Cerebellar nuclear complex (tissue), 1 donor: ENCODE data around the gene FKBP6.
"Not testable (repeated sequence)": the region's sequence is repeated elsewhere in the genome, so short reads cannot be mapped to it uniquely, and the experiment has no call there.

ENCODE experiments used
- DNase-seq, 2 experiments: peaks; one replicate each; lab custom pipeline; 2025; lab: John Stamatoyannopoulos, UW

Gene FKBP6

DNA sequence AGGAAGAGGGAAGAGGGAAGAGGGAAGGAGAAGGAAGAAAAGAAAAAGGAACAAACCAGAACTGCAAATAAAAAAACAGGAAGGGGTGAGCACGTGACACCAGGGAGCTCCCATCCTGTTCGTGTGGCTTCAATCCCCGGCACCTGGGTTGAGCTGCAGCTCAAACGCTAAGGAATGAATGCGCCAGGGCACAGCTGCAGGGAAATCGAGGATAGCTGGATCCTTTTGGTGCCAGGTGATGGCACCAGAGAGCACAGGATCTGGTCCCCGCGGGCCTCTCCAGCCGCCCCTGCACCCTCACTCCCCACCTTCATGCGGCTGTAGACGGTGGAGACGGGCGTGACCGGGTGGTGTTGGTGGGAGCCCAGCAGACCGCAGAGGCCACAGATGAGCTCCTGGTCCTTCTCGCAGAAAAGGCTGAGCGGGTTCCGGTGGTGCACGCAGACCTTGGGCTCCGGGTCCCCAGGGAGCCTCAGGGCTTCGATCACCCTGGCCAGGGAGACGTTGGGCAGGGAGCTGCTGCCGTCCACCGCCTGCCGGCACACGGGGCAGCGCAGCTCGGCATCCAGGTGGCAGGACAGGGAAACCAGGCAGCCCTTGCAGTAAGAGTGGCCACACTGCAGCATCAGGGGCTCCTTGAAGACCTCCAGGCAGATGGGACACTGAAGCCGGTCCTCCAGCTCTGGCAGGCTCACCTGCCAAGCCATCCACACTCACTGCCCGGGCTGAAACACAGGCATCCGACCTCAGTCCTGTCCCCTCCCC, 3.7 kb upstream of the FKBP6 start:
- not testable (repeated sequence) for DNase-seq

DNA sequence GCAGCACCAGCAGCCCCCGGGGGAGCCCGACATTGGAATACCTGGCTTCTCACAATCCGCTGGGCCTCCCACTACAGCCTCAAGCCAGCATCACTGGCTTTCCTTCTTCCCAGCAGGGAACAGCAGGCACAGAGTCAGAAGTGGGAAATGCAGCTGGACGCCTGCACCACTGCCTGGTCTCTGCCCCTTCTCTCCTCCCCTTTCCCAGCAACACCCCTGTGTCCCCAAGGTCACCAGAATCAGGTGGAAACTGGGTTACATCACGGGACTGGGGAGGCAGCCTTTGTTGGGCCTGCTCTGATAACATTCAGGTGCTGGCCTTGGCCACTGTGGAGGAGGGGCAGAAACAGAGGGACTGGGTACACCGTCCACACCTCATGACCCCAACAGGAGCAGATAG, 2.5 kb upstream of the FKBP6 start:
- DNase-seq, result not testable (repeated sequence)

DNA sequence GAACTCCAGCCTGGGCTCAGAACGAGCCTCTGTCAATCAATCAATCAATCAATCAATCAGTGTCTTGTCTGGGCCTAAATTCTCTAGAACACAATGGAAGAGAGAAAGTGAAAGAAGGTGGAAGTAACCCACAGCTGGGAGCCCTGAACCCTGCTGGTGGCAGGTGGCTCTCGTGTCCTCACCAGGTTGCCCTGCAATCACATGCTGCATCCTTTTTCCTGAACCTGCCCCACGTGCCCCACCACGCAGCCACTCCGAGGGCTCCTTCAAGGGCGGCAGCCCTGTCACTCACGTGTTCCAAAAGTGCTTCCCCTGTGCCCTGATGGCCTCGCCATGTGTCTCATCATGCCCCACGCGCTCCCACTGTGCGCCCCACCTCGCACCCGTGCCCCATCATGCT, 512 bp upstream of the FKBP6 start:
- not testable (repeated sequence) for DNase-seq

DNA sequence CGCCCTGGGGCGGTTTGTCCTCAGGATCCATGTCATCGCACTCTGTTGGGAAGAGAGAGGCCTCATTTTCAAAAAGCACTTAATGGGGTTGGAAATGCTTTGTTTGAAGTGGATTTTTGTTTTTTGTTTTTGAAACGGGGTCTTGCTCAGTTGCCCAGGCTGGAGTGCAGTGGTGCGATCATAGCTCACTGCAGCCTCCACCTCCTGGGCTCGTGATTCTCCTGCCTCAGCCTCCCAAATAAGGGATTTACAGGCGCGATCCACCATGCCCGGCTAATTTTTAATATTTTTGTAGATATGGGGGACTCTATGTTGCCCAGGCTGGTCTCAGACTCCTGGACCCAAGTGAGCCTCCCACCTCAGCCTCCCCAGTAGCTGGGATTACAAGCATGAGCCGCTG, 735 bp downstream of the FKBP6 start:
- no peak for DNase-seq

DNA sequence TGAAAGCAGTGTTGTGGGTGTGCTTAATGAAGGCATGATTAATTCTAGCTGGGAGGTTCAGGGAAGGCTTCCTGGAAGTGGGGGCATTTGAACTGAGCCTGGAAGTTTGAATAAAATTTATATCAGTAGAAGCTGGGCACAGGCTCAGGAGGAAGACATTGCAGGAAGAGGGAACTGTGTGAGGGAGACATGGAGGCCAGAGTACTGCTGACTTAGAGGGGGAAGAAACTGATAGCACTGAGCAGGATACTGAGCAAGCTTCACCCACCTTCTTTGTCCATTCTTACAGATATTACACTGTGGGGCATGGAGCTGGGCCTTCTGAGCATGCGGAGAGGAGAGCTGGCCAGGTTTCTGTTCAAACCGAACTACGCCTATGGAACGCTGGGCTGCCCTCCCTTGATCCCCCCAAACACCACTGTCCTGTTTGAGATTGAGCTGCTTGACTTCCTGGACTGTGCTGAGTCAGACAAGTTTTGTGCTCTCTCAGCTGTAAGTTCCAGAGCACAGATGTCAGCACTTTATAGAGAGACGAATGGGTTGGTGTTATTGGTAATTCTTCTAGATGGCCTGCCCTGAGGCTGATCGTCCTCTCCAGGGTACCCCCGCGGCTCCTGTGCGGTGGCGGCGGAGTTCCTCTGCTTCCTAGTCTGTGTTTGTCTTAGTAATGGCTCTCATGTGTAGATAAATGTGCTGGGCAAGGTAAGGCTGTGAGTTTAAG, 2.1 kb downstream of the FKBP6 start:
- no peak for DNase-seq

DNA sequence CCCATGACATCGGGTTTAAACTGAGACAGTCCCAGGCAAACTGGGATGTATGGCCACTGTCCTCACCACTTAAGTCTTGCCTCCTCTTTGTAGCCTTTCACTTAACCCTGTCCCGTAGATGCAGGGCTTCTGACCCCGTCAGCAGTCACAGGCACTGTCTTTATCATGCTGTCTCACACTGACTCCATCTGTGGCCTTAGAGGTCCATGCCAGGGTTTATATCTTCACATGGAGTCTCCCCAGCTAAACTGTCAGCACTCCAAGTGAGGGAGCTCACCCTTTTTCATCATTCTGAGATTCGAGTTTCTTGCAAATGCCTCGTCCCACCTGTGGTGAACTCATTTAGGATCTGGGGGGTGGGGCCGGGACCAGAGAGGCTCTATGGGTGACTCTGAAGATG, 2.8 kb downstream of the FKBP6 start:
- no peak for DNase-seq

DNA sequence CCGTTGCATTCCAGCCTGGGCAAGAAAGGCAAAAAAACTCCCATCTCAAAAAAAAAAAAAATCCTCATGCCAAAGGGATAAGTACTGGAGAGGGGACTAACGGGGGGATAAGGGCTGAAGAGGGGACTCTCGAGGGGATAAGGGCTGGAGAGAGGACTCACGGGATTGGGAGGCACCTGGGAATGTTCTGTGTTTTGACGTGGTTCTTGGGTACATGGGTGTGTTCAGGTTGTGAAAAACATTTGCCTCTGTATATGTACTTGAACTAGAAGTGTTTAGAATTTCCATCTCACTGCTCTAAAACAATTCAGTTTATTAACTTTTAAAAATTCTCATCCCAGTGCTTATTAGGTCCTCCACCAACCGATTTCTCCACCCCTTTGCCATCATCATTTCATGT, 4.5 kb downstream of the FKBP6 start:
- no peak for DNase-seq

DNA sequence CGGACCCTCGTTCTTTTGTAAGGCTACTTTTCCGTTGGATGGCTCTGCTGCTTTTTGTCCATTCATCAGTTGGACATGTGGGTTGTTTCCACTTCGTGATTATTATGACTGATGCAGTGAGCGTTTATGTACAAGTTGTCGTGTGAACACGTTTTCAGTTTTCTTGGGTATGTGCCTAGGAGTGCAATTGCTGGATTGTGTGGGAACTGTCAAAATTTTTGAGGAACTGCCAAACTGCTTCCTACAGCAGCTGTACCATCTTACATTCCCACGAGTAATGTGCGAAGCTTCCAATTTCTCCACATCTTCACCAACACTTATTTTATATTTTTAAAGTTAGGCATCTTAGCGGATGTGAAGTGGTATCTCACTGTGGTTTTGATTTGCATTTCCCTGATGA, 10.4 kb downstream of the FKBP6 start:
- DNase-seq, result no peak

DNA sequence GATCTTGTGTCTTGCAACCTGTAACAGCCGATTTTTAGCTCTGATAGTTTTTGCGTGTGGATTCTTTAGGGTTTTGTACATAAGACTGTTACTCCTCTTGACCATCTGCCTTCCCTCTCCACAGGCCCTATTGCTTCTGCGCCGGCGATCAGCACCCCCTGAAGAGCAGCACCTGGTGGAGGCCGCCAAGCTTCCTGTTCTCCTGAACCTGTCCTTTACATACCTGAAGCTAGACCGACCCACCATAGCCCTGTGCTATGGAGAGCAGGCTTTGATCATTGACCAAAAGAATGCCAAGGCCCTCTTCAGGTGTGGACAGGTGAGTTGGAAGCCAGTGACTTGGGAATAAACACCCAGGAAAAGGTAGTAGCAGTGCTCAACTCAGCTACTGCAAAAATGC, 12.6 kb downstream of the FKBP6 start:
- no peak for DNase-seq

DNA sequence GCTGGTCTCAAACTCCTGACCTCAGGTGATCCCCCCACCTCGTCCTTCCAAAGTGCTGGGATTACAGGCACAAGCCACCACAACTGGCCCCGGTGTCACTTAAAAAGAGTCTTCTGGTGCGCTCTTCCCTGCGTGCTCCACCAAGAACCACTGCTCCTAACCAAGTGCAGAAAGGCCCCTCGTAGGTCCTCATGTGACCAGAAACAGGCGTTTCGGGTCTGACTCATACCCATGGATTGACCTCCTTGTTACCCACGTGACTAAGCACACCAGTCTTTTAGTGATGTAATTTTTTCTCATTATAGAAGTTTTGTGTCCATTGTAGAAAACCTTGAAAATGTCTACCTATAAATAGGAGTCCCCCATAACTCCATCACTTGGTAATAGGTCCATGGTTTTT, 13.9 kb downstream of the FKBP6 start:
- DNase-seq, result no peak

DNA sequence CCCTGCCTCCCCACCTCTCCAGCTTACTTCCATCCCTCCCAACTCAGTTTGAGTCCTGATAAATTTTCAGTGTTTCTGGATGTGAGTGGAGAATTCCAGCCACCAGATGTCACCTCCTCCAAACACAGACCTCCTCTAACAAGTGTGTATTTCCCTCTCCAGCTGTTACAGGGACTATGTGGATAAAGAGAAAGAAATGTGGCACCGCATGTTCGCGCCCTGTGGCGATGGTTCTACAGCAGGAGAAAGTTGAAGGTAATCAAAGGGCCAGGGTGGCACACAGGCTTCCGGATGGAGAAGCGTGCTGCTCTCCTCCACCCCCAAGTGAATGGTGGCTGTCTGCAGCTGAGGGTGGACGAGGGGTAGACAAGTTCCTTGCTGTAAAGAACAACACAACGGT, 14.7 kb downstream of the FKBP6 start:
- no peak for DNase-seq

DNA sequence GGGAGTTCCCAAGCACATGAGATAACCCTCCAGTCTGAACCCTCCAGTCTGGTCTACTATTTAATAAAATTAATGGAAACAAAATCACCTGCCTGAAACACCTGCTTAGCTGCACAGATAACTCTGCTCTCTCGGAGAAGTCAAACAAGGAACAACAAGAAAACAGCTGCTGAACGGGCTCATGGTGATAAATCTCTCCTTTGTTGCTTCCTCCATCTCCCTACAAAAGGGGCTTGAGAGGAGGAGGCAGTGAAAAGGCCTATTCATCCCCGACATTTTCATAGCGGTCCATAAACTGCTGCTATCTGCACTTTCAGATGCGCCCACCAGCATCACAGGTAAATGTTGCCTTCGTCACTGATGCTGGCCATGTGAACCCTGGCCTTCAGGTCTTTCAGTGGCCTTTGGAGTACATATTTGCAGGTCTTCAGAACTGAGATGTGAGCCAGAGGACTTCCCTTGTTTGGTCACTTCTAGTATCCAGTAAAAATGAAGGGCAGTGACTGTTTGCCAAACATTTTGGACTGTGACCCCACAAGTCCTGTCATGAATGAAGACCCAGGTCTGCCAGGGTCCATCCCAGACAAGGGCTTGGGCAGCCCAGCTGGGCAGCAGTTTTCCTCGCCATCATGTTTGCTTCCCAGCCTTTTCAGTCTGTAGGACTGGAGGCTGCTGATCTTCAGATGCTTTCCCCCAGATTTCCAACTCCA, 15.9 kb downstream of the FKBP6 start:
- DNase-seq, result no peak

DNA sequence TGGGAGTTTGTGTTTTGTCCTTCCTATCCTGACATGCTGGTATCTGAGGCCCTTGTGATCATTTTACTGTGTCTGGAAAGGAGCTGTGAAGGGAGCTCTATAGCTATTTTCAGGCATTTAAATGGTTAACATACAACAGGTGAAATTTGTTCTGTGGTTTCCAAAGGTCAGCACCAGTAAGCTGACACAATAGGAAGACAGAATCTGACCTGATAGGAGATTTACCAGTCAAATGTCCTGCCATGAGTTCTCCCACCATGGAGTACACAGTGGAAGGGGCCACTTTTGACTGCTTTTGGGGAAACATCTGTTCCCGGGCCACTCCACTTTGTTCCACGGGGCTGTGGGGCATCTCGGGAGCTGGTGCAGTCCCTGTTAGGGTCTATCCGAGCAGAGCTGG, 17.6 kb downstream of the FKBP6 start:
- DNase-seq, result no peak

DNA sequence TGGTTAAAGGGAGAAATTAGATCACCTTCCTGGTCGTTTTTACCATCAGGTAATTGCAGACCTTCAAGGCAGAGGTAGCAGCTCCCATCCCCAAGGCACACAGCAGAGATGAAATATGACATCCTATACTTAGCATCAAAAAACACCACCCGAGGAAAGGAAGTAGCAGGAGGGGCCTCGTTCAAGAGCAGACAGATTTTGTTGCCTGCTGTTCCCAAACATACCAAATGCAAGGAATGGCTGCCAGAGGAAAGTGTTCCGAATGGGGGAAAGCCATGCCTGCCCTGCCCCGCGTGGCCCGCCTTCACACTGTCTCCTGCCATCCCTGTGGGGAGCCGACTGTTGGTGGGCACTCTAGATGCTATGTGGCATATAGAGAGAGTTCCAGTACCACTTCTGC, 18.0 kb downstream of the FKBP6 start:
- DNase-seq, result no peak

DNA sequence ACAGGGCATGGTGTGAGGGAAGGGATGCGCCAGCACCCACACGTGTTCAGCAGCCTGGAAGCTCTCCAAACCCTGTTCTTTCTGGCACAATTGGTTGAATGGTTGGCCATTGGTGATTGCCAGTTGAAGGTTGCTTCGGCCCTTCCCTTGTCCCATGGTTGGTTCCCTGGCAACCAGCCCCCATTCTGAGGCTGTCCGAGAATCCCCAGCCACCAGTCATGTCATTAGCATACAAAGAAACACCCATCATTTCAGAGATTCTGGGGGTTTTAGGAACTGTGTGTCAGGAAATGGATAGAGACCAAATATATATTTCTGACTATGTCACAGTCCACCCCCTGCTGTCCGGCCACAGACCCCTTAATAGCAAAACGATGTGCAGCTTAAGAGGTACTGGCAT, 21.8 kb downstream of the FKBP6 start:
- DNase-seq, result no peak

DNA sequence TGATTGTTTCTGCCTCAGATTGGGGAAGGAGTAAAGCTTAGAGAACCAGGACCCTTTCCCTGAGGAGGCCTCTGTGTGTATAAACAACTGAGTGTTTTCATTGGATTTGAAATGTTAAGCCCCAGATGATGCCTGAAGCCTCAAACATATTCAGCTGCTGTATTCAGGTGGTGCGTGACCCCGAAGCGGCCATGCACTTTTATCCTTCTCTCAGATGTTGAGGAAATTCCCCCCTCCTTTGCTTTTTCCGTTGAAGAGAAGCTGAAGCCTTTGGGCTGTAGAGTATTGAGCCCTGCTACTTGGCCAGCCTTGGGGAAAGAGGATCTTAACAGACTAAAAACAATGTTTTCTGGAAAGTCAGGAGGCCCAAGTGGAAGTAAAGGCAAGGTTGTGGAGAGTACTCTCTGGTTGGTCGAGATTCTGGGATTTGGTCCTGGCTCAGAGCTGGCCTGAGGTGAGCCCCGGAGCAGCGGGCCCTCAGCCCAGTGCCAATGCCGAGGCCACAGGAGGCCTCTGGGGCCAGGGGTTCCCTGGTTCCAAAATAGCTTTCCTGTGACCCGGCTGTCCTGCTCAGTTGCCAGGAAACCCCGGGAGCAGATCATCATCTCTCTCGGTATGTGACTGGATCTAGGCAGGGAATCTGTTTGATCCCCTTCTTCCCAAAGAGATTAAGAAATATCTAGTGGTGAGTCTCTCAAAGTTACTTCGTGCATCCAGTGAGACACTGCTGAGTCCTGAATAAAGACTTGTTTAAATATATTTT, 22.5 kb downstream of the FKBP6 start:
- no peak for DNase-seq

DNA sequence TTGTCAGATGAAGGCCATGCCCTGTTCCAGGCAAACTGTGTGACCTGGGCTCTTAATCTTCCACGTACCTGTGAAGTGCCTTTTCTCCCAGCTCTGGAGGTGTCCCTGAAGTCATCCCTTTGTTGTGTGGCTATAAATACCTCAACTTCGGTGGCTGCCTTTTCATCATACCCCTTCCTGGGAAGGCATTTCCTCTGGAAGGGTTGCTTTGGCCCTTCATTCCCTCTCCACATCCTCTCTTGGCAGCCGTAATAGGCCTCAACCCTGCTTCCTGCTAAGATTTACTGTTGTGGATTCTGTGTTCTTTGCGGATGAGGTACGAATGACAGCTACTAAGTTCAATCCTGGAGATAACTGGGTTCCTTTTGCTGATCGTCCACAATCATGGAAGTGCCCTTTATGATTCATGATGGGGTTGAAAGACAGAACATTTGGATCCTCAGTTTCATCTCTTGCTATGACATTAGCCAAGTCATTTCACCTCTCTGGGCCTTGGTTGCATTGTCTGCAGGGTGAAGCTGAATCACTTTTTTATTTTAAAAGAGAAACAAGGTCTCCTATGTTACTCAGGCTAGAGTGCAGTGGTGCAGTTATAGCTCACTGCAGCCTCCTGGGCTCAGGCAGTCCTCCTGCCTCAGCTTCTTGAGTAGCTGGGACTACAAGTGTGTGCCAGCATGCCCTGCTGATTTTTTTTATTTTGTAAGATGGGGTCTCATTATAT, 23.6 kb downstream of the FKBP6 start:
- no peak for DNase-seq

DNA sequence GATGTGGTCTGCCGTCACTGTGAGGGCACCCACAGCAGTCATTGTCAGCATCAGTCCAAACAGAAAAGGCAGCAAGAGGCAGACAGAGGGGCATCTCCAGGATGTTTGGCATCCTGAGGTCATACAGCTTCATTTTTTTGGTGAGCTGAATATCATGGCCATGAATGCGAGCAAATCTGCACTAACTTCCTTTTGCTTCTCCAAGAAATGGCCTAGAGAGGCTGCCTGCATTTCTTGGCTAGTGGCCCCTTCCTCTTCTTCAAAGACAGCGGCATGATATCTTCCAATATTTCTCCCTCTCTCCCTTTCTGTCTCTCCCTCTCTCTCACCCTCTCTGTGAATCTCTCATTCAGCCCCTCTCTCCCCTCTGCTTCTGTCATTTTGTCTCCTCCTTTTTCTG, 24.8 kb downstream of the FKBP6 start:
- no peak for DNase-seq

DNA sequence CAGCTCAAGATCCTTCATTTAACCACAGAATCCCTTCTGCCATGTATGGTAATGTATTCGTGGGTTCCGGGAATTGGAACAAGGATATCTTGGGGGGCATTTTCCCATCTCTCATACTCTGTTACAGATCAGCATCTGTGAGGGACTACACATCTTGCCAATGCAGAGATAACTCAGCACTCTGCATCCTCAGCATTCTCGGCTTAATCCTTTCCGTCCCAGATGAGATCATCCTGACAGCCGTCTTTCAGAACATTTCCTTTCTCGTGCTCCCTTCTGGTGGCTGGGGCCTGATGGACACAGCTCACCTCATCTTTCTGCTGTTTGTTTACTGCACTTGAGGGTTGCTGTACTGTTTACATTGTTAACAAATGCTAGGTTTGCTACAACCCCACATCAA, 25.3 kb downstream of the FKBP6 start:
- DNase-seq, result no peak

DNA sequence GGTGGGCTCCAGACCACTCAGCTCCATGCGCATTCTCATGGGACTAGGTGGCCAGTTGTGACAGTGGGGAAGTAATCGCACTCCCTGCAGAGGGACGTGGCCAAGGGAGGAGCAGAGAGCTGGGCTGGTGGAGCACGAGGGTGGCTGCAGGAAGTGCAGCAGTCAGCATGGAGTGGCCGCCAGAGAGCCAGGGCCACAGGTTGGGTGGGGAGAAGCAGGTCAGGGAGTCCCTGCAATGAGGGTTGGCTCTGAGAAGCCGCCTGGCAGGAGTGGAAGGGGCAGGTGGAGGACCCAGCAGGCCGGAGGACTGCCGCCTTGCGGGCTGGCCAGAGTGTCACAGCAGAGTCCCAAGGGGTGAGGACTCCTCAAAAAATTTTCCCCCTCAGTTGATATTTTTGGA, 26.2 kb downstream of the FKBP6 start:
- DNase-seq, result no peak

DNA sequence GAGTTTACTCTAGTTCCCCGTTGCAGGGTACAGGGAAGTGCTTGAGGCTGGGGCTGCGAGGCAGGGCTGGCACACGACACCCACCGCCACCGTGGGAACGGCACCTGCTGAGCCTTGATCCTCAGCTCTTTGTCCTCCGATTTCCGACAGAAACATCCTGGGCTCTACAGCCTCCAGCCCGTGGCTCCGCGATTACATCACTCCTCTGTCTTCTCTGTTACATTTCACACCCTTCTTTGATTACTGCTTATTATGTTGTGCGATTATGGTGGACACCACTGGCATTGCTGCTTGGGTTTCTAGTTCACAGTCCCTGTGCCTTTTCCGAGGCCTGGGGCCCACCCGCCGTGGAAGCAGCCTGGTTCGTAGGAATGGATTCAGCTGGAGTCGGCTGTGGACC, 26.9 kb downstream of the FKBP6 start:
- no peak for DNase-seq

DNA sequence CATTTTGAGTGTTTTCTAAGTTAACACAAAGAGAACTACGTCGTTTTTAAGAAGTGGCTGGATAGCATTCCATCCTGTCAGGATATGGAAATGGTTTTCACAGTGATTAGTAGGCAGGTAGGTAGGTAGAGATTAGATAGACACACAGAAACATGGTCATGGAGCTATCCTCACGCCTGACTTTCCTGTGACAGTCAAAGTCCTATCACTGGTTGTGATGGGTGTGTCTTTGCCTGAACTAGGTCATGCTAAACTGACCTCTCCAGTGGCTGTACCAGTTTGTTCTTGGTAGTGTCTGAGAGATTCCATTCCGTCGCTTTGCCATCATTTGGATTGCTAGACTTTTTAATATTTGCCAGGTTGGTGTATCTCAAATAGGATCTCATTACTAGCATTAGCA, 28.2 kb downstream of the FKBP6 start:
- DNase-seq, result no peak
